Measurements from ENCODE around the gene MMAB. TPM values are rescaled to one million over a fixed set of nuclear protein-coding genes. Genes with fewer than 3 reads are reported as not detected.

The MMAB gene
- polyA plus RNA-seq, 1 donor: 25.5 TPM

DNA sequence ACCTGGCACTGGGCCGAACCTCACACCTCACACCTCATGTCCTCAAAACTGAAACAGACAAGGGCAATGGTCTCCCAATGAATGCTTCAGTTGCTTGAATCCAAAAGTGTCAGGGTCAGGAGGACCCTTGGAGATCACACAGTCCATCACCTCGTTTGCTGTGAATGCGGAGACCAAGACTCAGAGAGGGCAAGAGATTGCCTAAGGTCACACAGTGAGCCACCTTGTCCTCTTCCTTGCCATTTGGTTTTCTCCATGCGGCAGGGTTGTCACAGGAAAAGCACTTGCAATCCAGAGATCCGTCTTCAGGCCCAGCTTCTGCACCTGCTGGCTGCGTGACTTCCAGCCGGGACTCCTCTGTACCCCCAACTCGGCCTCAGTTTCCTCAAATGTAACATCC is 28.3 kb upstream of the MMAB start:
- no peak for DNase-seq

- no peak for DNase-seq
Observed at GRCh38 chr12:109600995-109601394, 27.7 kb upstream of the MMAB start.

DNA sequence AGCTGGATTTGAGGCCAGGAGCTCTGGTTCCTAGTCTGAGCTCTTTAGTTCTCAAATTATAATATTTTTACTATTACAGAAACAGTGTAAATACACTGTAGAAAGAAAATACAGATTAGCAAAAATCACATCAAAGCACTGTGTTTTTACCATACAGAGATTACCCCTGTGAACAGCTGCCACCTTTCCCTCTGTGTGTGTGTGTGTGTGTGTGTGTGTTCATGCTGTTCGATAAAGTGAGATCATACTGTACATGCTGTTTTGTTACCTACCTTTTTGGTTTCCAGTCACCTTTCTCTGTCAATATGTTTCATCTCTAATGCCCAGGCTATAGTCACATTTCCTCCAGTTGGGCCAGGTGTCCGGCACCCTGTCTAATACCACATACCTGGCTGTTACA is 27.2 kb upstream of the MMAB start:
- DNase-seq: no peak

DNA sequence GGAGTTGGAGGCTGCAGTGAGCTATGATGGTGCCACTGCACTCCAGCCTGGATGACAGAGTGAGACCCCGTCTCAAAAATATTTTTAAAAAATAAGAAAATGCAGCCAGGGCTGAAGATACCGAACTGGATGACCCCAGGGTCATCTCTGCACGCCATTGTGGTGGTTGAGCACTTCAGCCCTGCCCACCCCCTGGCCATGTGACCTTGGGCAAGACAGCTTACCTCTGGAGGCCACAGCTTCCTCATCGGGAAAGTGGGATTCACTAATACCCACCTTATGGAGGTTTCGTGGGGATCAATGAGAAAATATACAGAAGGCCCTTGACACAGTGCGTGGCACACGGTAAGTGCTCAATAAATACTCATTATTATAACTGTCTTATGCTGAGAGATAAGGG is 25.8 kb upstream of the MMAB start:
- no peak for DNase-seq

DNA sequence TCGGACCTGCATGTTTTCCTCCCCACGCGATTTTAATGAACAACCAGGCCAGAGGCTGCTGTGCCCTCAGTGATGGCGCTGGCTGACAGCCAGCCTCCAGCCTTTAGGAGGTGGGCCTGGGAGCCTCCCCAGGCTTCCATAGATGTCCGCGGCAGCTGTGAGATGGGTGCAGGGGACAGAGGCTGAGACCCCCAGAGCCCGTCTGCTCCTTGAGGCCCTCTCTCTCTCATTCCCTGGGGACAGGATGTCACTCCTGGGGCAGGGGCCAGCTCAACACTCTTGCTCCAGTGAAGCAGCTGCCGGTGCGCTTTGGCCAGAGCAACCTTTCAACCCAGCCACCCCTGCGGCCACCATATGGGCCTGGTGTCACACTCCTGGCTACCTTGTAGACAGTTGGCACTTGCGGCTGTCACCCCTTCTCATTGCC is 25.1 kb upstream of the MMAB start:
- no peak for DNase-seq

- peak; percentile 89 for DNase-seq
Observed at GRCh38 chr12:109597795-109598427, 24.6 kb upstream of the MMAB start.

GRCh38 chr12:109597414-109597794 is 24.1 kb upstream of the MMAB start:
- no peak for DNase-seq

DNA sequence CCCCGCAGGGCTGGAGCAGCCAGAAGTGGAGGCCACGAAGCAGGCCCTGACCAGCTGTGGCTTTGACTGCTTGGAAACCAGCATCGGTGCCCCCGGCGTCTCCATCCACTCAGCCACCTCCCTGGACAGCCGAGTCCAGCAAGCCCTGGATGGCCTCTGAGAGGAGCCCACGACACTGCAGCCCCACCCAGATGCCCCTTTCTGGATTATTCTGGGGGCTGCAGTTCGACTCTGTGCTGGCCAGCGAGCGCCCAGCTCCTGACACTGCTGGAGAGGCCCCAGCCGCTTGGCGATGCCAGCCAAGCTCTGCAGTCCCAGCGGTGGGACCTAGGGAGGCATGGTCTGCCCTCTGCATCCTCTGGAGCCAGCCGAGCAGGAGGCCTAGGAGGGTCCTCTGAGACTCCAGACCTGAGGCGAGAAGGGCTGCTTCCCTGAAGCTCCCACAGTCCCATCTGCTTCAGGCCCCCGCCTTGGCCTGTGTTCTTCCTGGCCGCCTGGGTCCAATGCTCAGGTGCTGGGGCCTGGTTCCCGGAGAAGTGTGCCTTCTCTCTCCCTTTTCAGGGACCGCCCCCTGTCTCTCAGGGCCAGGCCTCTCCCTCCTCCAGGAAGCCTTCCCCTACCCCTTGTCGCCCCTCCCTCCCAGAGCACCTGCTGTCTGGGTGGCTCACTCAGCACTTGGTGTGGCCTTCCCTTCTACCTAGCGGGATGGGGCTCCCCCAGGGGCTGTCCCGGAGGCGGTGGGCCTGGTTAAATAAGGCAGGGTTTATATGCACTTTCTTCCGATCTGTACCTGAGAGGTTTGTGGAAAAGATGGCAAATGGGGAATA is 23.3 kb upstream of the MMAB start:
- DNase-seq: no peak

DNA sequence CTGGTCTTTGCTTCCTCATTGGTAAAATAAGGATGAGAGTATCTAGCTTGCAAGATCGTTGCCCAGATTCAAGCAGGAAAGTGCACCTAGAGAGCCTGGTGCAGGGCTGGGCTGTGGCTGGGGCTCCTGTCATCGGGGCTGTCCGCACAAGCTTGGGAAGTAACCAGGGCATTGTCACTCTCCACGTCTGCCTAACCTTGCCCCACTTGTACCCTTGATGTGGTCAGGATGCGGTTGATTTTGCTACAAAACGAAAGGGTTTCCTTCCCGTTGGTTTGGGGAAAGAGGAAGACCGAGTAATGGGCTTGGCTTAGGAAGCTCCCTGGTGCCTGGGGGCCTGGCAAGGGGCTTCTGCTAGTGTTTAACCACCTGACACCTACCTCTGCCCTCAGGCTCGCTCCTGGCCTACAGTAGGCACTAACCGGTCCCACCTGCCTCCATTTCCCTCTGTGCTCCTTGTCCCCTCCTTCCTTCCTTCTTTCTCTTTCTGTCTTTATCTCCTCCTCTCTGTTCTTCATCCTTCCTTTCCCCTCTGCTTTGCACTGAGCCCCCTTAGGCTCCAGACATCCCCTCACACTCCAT is 22.1 kb upstream of the MMAB start:
- no peak for DNase-seq

- no peak for DNase-seq
Observed at GRCh38 chr12:109594556-109595317, 21.4 kb upstream of the MMAB start.

- DNase-seq: no peak
Observed at GRCh38 chr12:109592905-109593272, 19.6 kb upstream of the MMAB start.

GRCh38 chr12:109592195-109592904 is 19.0 kb upstream of the MMAB start:
- no peak for DNase-seq

DNA sequence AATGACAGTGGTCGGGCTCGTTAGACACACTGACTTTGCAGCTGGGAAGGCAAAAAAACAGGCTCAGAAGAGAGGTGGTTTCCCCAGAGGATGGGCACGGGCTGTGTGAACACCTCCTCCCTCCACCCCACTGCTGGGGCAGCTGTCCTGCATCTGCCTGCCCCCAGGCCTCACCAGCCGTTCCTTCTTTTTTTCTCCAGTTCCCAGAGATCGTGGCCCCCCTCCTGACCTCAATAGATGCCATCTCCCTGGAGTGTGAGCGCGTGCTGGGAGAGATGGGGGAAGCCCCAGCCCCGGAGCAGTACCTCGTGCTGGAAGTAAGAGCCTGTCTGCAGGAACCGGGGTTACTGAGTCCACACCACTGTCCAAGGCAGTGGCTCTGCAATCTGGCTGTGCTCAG is 17.7 kb upstream of the MMAB start:
- DNase-seq: no peak

DNA sequence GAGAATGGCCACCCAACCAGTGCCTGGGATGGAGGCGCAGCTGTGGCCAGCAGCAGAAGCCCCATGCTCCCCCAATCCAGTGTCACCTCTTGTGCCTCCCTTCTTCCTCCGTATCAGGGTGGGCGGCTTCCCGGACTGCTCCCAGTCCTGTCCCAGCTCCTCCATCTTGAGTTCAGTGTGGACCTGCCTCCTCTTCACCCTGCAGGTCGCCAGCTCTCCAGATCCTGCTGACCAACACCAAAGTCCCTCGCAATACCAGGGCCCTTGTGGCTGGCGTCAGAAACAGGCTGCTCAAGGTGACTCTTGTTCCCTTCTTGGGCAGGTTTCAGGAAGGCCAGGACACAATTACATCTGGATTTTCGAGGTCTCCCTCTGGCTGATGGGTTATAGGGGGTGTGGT is 17.3 kb upstream of the MMAB start:
- DNase-seq: no peak

DNA sequence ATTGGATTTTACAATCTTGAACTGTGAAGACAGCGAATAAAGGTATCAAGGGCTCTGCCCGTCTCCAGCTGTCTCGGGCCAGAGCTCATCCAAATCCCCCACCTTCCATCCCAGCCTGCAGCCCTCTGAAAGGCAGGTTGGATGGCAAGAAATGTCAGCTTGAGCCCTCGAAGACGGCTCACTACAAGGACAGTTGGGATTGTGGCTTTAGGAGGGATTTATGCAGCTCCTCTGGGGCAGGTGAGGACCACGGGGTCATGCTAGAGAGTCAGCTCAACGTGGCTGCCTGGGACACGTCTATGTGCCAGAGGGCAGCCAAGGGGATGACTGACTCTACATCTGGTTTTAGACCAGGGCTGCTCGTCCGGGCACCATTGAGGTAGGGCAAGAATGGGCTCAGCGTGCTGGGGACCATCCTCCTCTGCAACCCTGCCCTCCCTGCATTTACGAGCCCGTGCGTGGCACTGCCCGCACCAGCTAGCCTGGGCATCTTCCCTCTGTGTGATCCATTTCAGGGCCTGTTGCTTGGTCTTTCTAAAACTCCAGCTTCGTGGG is 16.5 kb upstream of the MMAB start:
- DNase-seq: no peak

- DNase-seq: no peak
Observed at GRCh38 chr12:109589240-109589590, 15.9 kb upstream of the MMAB start.

DNA sequence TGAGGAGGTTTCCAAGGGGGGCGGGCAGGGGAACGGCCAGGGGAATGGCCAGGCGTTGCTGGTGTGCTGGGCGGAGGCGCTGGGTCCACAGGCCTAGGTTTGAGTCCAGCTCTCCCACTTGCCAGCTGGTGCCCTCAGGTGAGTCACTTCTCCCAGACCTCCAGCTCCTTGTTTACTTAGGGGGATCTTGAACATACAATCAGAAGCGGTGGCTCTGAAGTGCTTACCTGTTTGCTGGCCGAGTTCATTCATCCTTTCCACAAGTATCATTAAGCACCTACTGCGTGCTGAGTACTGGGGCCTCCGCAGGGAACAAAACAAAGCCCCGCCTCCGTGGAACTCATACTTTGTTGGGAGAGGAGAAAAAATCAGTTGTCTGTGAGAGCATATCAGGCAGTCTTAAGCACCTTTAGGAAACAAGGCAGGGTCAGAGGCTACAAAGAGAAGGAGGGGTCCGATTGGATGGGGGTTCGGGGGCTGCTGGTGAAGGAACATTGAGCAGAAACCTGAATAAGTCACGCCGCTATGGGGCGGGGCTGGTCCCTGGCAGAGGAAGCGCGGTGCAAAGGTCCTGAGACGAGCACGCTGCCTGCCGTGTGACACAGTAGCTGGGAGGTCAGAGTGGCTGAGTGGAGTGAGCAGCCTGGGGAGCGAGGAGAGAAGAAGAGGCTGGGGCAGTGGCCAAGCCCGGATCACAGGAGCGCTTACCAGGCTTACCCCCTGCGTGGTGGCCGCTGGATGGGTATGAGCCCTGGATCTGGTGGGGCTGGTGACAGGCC is 15.3 kb upstream of the MMAB start:
- DNase-seq: no peak

DNA sequence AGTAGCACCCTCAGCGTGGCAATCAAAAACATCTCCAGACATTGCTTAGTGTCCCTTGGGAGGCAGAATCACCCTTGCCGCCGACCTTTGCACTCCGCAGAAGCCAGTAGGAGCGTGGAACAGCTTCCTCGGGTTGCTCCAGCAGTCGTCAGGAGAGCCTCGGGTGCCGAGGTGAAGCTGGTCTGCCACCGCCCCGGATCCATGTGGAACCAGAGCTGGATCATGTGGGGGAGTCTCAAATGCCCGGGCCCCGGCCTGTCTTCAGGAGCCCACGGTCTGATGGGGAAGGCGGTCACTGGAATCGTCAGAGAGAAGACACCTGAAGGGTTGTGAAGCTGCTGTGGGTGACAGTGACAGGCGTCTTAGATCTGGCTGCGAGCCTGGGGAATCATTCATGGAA is 14.6 kb upstream of the MMAB start:
- DNase-seq: no peak

DNA sequence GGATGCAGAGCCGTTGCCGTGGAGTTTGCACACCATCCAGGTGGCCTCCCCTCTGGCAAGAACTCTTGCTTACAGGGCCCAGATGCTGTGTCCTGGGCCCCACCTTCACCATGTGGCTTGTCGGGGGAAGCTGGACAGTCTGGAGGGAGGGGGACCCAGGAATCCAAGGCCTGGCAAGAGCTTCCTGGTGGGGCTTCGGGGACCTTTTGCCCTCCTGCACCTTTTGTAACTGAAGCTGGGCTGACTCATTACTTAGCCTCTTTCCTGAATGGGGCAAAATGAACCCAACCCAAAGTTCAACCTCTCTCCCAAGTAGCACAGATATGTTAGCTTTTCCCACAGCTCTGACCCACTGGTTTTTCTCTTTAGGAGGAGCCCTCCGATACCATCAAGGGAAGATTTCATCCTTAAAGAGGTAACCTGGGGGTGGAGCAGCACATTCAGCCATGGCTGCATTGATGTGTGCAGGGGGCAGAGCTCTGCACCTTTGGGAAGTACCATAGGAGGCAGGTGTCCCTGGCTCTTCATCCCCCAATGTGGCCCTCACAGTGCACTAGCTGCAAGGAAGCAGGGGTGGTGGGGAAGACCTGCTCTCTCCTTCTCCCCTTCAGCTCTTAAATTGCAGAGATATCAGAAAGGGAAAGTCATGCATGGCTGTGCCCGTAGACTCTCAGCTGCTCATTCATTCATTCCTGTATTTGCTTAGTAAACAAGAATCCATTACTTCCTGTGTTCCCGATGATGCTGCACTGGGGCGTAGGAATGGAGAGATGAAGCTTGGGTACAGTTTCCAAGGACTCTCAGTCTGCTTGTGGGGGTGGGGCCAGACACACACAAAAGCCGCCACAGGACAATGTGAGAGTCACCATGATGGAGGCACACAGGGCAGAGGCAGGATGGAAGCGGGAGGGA is 13.3 kb upstream of the MMAB start:
- DNase-seq: no peak

DNA sequence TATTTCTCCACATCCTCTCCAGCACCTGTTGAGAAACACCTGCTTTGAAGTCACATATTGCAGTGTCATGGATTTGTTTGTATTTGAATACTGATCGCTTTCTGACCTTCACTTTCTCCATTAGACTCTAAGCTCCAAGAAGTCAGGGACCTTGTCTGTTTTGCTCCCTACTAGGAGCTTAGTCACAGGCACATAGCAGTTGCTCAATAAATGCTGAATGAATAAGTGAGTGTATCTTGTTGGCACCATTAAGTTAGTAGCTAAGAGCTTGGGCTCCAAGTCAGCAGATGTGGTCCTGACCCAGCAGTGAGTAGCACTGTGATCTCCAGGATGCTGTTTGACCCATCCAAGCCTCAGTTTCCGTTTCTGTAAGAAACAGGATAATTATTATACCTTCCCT is 10.4 kb upstream of the MMAB start:
- no peak for DNase-seq

DNA sequence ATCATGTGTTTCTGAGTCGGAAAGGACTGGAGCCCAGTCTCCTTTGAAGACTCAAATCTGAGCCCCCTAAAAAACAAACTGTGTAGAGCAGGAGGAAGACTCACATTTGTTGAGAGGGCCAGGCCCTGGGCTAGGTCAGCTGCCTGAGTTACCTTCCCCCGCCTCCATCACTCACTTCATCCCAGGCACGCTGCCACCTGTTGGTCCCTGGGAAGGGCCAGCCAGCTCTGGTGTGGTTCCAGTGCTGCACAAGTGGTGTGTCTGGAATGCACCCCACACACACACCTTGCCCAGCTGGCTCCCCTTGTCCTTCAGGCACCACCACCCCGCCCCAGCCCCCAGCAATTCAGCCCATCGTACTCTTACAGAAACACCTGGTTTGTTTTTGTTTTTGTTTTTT is 9.3 kb upstream of the MMAB start:
- DNase-seq: no peak

All from hindlimb muscle (tissue), 1 donor.